ENCODE measurements around the gene ALDH1A1.

Gene ALDH1A1

DNA sequence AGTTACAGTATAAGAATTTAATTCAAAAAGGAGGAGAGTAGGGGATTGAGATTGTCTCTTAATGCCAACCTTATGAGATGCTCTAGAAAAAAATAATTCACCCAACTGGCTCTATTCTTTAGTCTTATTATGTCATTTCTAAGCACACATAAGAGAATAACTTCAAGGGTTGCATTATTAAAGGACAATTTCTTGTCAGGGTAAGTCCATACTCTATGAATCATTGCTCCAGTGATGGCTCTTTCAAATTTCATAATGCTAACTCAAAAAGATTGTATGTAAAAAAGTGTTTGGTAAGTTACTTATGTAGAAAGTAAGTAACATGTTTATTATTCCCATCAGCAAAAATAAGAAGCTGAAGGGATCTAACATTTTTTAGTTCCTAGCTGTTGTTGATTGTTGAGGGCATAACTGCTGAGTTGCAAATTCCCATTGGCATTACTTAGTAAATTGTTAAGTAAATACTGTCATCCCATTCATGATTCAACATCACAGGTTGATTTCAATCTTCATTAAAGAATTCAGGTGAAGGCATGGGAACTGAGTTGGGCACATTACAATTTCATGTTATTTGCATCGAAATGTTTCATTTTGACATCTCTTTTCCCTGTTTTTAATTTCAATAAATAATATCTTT is 28.6 kb downstream of the ALDH1A1 start:
- H3K9me3 ChIP-seq (replicated peaks; ENCODE audit: insufficient read depth, low read length) = no peaks in the 10 kb centered on the region
- H3K4me3 ChIP-seq (ENCODE audit: low read length) = no peak overlapping the region
- no peaks in the 10 kb centered on the region for H4K20me1 ChIP-seq (ENCODE audit: insufficient read depth, low read length)
- H3K9me2 ChIP-seq (replicated peaks; ENCODE audit: insufficient read depth, low read length) = no peaks in the 10 kb centered on the region
- DNase-seq = no peak
- no peaks in the 10 kb centered on the region for H3F3A ChIP-seq (ENCODE audit: insufficient read depth, low read length)
- TF ChIP-seq, protein P1, sequence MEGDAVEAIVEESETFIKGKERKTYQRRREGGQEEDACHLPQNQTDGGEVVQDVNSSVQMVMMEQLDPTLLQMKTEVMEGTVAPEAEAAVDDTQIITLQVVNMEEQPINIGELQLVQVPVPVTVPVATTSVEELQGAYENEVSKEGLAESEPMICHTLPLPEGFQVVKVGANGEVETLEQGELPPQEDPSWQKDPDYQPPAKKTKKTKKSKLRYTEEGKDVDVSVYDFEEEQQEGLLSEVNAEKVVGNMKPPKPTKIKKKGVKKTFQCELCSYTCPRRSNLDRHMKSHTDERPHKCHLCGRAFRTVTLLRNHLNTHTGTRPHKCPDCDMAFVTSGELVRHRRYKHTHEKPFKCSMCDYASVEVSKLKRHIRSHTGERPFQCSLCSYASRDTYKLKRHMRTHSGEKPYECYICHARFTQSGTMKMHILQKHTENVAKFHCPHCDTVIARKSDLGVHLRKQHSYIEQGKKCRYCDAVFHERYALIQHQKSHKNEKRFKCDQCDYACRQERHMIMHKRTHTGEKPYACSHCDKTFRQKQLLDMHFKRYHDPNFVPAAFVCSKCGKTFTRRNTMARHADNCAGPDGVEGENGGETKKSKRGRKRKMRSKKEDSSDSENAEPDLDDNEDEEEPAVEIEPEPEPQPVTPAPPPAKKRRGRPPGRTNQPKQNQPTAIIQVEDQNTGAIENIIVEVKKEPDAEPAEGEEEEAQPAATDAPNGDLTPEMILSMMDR (IDR thresholded peaks at IDR 0.05; ENCODE audit: low read length) = no peak
- TF ChIP-seq EZH2 (optimal IDR thresholded peaks at IDR 0.05; ENCODE audit: low read depth, low read length) (no peak), EZH2phosphoT487 (IDR thresholded peaks at IDR 0.05; ENCODE audit: low read length) (no peak)
- H3K79me2 ChIP-seq (ENCODE audit: low read length) = no peaks in the 10 kb centered on the region
- H3K4me1 ChIP-seq (ENCODE audit: low read length) = no peaks in the 10 kb centered on the region
- no peak overlapping the region for H3K4me2 ChIP-seq (ENCODE audit: low read depth, low read length)
- H3K9ac ChIP-seq (ENCODE audit: low read length) = no peak overlapping the region
- no peaks in the 10 kb centered on the region for H3K36me3 ChIP-seq (replicated peaks; ENCODE audit: insufficient read depth, low read length)
- no peaks in the 10 kb centered on the region for H3K27me3 ChIP-seq (replicated peaks; ENCODE audit: insufficient read depth, low read length)
- H3K27ac ChIP-seq (ENCODE audit: low read length) = no peak overlapping the region
- H2AFZ ChIP-seq (ENCODE audit: low read length) = no peak overlapping the region

DNA sequence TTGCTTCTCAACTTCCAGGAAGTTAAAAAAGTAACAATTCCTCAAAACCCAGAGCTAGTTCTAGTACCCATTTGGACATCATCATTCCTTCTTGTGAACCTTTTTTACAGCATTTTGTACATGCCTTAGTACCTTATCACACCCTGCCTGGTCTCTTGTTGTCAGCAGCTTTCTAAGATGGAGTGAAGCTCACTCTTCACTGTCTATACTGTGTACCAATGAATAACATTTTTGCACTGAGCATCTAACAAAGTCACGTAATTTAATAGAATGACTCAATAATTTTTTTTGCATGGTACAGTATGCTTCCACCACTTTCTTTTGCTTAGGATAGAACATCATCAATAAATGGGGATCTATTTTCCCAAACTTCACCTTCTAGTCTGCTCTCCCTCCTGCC is 29.8 kb downstream of the ALDH1A1 start:
- H3K9ac ChIP-seq (ENCODE audit: low read length) = no peak overlapping the region
- H2AFZ ChIP-seq (ENCODE audit: low read length) = no peak overlapping the region
- no peaks in the 10 kb centered on the region for H3K27me3 ChIP-seq (replicated peaks; ENCODE audit: insufficient read depth, low read length)
- no peak overlapping the region for H3K4me2 ChIP-seq (ENCODE audit: low read depth, low read length)
- no peaks in the 10 kb centered on the region for H3K9me2 ChIP-seq (replicated peaks; ENCODE audit: insufficient read depth, low read length)
- H3F3A ChIP-seq (ENCODE audit: insufficient read depth, low read length) = no peaks in the 10 kb centered on the region
- H3K4me1 ChIP-seq (ENCODE audit: low read length) = no peaks in the 10 kb centered on the region
- H3K9me3 ChIP-seq (replicated peaks; ENCODE audit: insufficient read depth, low read length) = no peaks in the 10 kb centered on the region
- H3K36me3 ChIP-seq (replicated peaks; ENCODE audit: insufficient read depth, low read length) = no peaks in the 10 kb centered on the region
- no peak overlapping the region for H3K27ac ChIP-seq (ENCODE audit: low read length)
- H4K20me1 ChIP-seq (ENCODE audit: insufficient read depth, low read length) = no peaks in the 10 kb centered on the region
- DNase-seq = no peak
- TF ChIP-seq EZH2phosphoT487 (IDR thresholded peaks at IDR 0.05; ENCODE audit: low read length) = no peak
- no peak overlapping the region for H3K4me3 ChIP-seq (ENCODE audit: low read length)
- H3K79me2 ChIP-seq (ENCODE audit: low read length) = no peaks in the 10 kb centered on the region

DNA sequence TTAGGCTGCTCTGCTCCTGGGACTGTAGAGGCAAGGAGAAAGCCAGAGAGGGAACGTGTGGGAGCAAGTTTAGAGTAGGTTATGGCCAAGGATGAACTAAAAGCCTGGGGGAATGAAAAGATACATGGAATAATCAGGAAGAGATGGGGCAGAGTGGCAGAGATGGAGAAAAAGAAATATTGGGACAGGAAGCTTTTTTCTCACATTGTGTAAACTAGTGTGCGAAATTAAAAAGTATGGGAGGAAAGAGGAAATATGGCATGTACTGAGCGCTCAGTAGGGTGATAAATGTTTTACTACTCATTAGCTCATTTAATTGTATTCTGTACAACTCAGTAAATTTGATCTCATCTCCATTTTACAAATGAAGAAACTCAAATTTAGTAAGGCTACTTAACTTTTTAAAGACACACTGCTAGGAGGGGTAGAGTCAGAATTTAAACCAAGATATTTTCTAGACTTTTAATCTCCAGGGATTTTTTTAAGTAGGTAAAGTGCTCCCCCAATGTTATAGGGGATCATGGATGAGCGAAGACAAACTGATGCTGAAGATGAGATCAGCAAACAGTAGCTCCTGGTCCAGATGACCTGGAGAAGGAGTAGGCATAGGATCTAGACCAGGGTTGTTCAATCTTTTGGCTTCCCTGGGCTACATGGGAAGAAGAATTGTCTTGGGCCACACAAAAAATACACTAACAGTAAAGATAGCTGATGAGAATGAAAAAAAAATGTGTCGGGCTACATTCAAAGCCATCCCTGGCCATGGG is 30.8 kb downstream of the ALDH1A1 start:
- Histone ChIP-seq H3F3A (ENCODE audit: insufficient read depth, low read length) (no peaks in the 10 kb centered on the region), H3K36me3 (replicated peaks; ENCODE audit: insufficient read depth, low read length) (no peaks in the 10 kb centered on the region), H3K9me2 (replicated peaks; ENCODE audit: insufficient read depth, low read length) (no peaks in the 10 kb centered on the region), H4K20me1 (ENCODE audit: insufficient read depth, low read length) (no peaks in the 10 kb centered on the region), H3K4me2 (ENCODE audit: low read depth, low read length) (no peak overlapping the region), H3K4me1 (ENCODE audit: low read length) (no peaks in the 10 kb centered on the region), H3K9me3 (replicated peaks; ENCODE audit: insufficient read depth, low read length) (no peaks in the 10 kb centered on the region), H3K27me3 (replicated peaks; ENCODE audit: insufficient read depth, low read length) (no peaks in the 10 kb centered on the region), H3K4me3 (ENCODE audit: low read length) (no peak overlapping the region), H3K79me2 (ENCODE audit: low read length) (no peaks in the 10 kb centered on the region), H3K9ac (ENCODE audit: low read length) (no peak overlapping the region), H2AFZ (ENCODE audit: low read length) (no peak overlapping the region), H3K27ac (ENCODE audit: low read length) (no peak overlapping the region)
- no peak for TF ChIP-seq EZH2 (optimal IDR thresholded peaks at IDR 0.05; ENCODE audit: low read depth, low read length)
- DNase-seq = no peak

DNA sequence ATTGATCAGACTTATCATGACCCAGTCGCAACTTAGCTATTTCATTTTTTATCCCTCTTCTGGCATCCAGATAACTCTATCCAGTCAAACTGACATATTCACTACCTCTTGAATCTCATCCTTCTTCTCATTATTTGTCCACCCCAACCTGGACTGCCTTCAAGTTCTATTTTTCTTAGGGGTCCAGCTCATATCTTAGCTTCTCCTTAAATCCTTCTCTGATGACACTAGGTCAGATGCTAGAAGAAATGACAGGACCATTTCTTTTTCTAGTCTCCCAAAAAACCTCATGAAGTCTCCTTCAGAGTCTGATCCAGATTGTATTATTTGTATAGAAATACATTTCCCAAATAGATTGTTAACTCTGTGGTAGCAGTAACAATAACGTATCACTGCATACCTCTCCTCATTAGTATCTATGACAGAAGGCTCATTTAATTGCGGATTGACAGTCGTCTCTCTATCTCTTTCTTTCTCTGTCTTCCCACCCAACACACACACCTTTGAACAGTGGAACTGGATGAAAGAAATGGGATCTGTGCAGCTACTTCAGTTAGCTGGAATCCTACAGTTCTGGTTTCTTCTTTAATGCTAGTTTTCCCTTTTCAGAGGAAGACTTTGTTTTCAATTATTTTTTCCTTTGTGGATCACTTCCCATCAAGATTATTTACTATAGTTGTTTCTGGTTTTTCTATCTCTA is 33.5 kb downstream of the ALDH1A1 start:
- no peaks in the 10 kb centered on the region for H3K27me3 ChIP-seq (replicated peaks; ENCODE audit: insufficient read depth, low read length)
- H3K36me3 ChIP-seq (replicated peaks; ENCODE audit: insufficient read depth, low read length) = no peaks in the 10 kb centered on the region
- H3K27ac ChIP-seq (ENCODE audit: low read length) = no peak overlapping the region
- no peak for DNase-seq
- no peaks in the 10 kb centered on the region for H3K9me3 ChIP-seq (replicated peaks; ENCODE audit: insufficient read depth, low read length)
- H3K4me1 ChIP-seq (ENCODE audit: low read length) = no peaks in the 10 kb centered on the region
- no peaks in the 10 kb centered on the region; the same call in 1 of the 2 replicates for H4K20me1 ChIP-seq (ENCODE audit: insufficient read depth, low read length)
- H3K4me2 ChIP-seq (ENCODE audit: low read depth, low read length) = no peak overlapping the region
- TF ChIP-seq EZH2 (optimal IDR thresholded peaks at IDR 0.05; ENCODE audit: low read depth, low read length) (no peak), EZH2phosphoT487 (IDR thresholded peaks at IDR 0.05; ENCODE audit: low read length) (no peak)
- TF ChIP-seq, protein P1 (IDR thresholded peaks at IDR 0.05; ENCODE audit: low read length) = no peak
- H3K9me2 ChIP-seq (replicated peaks; ENCODE audit: insufficient read depth, low read length) = no peaks in the 10 kb centered on the region
- H3K79me2 ChIP-seq (ENCODE audit: low read length) = no peaks in the 10 kb centered on the region
- no peak overlapping the region for H3K9ac ChIP-seq (ENCODE audit: low read length)
- no peak overlapping the region for H3K4me3 ChIP-seq (ENCODE audit: low read length)
- H3F3A ChIP-seq (ENCODE audit: insufficient read depth, low read length) = no peaks in the 10 kb centered on the region
- no peak overlapping the region for H2AFZ ChIP-seq (ENCODE audit: low read length)
